Measurements from ENCODE around the gene BCAN.

- no peak for TF ChIP-seq CEBPB (IDR thresholded peaks at IDR 0.05; ENCODE audit: low read depth, low read length)
- no peak for TF ChIP-seq CTCF (conservative IDR thresholded peaks at IDR 0.05; ENCODE audit: low read depth, low read length)
- TF ChIP-seq RCOR1 (IDR thresholded peaks at IDR 0.05; ENCODE audit: insufficient replicate concordance, low read length), result no peak
Measured at GRCh38 chr1:156640842-156641706, 843 bp upstream of the BCAN start.

All from IMR-90 (cell line).